ENCODE results near the gene MYO1B.

- TF ChIP-seq, protein P1, sequence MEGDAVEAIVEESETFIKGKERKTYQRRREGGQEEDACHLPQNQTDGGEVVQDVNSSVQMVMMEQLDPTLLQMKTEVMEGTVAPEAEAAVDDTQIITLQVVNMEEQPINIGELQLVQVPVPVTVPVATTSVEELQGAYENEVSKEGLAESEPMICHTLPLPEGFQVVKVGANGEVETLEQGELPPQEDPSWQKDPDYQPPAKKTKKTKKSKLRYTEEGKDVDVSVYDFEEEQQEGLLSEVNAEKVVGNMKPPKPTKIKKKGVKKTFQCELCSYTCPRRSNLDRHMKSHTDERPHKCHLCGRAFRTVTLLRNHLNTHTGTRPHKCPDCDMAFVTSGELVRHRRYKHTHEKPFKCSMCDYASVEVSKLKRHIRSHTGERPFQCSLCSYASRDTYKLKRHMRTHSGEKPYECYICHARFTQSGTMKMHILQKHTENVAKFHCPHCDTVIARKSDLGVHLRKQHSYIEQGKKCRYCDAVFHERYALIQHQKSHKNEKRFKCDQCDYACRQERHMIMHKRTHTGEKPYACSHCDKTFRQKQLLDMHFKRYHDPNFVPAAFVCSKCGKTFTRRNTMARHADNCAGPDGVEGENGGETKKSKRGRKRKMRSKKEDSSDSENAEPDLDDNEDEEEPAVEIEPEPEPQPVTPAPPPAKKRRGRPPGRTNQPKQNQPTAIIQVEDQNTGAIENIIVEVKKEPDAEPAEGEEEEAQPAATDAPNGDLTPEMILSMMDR (IDR thresholded peaks at IDR 0.05; ENCODE audit: low read length), result no peak
- TF ChIP-seq EZH2 (IDR thresholded peaks at IDR 0.05; ENCODE audit: borderline replicate concordance, low read length), result no peak
These were observed 42.3 kb upstream of the MYO1B start for GRCh38 chr2:191202881-191203397.
